Measurements from ENCODE around the gene UCK1.

UCK1 gene

DNA sequence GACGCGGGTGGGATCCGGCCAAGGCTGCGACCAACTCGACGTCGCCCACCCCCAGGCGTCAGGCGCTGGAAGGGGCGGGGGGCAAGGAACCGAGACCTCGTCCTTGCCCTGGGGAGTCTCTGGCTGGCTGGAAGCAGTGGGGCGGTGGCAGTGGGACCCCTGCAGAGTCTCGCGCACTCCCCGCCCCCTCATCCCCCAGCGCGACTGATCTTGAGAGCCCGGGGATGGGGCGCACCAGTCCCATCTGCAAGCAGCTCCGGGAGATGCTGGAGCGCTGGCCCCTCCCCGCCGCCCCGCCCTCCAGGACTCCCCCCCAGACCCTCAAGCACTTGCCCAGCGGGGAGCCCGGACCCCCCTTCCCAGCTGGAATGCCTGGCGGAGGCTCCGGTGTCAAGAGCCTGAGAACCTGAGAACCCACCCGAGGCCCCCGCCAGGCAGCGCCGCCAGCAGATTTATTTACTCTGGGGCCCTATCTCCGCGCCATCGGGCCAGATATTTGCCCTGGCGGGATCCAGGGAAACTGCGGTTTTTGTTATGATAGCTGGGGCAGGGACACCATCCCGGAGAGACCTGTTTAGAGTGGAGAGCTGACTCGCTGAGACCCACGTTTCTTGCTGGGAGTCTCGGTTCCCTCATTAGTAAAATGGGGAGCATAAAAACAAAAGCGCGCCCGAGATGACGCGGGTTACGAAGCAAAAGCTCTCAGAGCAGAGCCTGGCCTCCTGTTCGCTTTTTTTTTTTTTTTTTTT, 15.4 kb upstream of the UCK1 start:
- no peaks in the 10 kb centered on the region for H3K79me2 ChIP-seq (ENCODE audit: control insufficient read depth, low read length)
- no peak overlapping the region for H3K27ac ChIP-seq (ENCODE audit: low read depth, low read length)
- no peaks in the 10 kb centered on the region for H4K20me1 ChIP-seq (ENCODE audit: control insufficient read depth, insufficient read depth, low read depth, low read length)
- peaks cover 6% of the 10 kb centered on the region for H3K9me3 ChIP-seq (ENCODE audit: control insufficient read depth, insufficient read depth, low read length)
- no peak for TF ChIP-seq EZH2phosphoT487 (IDR thresholded peaks at IDR 0.05; ENCODE audit: borderline replicate concordance, low read length)
- TF ChIP-seq, protein P1, sequence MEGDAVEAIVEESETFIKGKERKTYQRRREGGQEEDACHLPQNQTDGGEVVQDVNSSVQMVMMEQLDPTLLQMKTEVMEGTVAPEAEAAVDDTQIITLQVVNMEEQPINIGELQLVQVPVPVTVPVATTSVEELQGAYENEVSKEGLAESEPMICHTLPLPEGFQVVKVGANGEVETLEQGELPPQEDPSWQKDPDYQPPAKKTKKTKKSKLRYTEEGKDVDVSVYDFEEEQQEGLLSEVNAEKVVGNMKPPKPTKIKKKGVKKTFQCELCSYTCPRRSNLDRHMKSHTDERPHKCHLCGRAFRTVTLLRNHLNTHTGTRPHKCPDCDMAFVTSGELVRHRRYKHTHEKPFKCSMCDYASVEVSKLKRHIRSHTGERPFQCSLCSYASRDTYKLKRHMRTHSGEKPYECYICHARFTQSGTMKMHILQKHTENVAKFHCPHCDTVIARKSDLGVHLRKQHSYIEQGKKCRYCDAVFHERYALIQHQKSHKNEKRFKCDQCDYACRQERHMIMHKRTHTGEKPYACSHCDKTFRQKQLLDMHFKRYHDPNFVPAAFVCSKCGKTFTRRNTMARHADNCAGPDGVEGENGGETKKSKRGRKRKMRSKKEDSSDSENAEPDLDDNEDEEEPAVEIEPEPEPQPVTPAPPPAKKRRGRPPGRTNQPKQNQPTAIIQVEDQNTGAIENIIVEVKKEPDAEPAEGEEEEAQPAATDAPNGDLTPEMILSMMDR (IDR thresholded peaks at IDR 0.05; ENCODE audit: low read depth, low read length, poor library complexity, severe bottlenecking): no peak
- H3K4me3 ChIP-seq (ENCODE audit: low read length): no peak overlapping the region
- H3K36me3 ChIP-seq (ENCODE audit: control insufficient read depth, low read length): no peaks in the 10 kb centered on the region
- no peaks in the 10 kb centered on the region for H3K4me1 ChIP-seq (ENCODE audit: control insufficient read depth, low read length)
- H3K27me3 ChIP-seq (ENCODE audit: control insufficient read depth, low read length): no peaks in the 10 kb centered on the region
- no peaks in the 10 kb centered on the region for H3F3A ChIP-seq (ENCODE audit: control insufficient read depth, insufficient read depth)
- no peaks in the 10 kb centered on the region for H3K9me2 ChIP-seq (replicated peaks; ENCODE audit: control insufficient read depth, low read length)
- H3K4me2 ChIP-seq (ENCODE audit: low read length): no peak overlapping the region

DNA sequence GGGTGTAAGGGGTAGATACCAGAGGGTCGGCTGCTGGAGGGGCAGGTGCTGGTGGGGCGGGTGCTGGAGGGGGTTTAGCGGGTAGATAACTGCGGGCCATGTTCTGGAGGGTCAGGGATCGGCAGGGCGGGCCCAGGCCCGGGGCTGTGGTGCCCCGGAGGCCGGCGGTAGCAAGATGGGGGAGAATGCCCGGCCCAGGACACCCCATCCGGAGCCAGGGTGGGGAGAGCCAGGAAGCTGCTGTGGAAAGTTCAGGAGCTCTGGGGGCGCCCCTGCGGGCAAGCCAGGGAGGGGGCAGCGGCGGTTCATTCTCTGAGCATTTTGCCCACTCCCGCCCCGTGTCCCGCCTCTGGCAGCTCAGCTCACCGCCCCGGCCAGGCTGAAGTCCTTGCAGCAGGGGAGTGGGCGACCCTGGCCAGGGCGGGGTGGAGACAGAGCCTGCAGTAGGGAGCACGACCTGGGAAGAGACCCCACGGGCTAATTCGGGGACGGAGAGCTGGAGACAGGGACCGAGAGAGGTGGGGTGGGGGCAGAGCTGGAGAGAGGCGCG, 14.8 kb upstream of the UCK1 start:
- no peak overlapping the region for H3K4me2 ChIP-seq (ENCODE audit: low read length)
- H3K27me3 ChIP-seq (ENCODE audit: control insufficient read depth, low read length): no peaks in the 10 kb centered on the region
- H4K20me1 ChIP-seq (ENCODE audit: control insufficient read depth, insufficient read depth, low read depth, low read length): no peaks in the 10 kb centered on the region
- no peaks in the 10 kb centered on the region for H3K9me2 ChIP-seq (replicated peaks; ENCODE audit: control insufficient read depth, low read length)
- no peaks in the 10 kb centered on the region for H3K79me2 ChIP-seq (ENCODE audit: control insufficient read depth, low read length)
- H3K9me3 ChIP-seq (ENCODE audit: control insufficient read depth, insufficient read depth, low read length): peaks cover 6% of the 10 kb centered on the region
- H3K4me3 ChIP-seq (ENCODE audit: low read length): no peak overlapping the region
- H3K36me3 ChIP-seq (ENCODE audit: control insufficient read depth, low read length): no peaks in the 10 kb centered on the region
- no peak for TF ChIP-seq EZH2phosphoT487 (IDR thresholded peaks at IDR 0.05; ENCODE audit: borderline replicate concordance, low read length)
- TF ChIP-seq, protein P1 (IDR thresholded peaks at IDR 0.05; ENCODE audit: low read depth, low read length, poor library complexity, severe bottlenecking): no peak
- H3F3A ChIP-seq (ENCODE audit: control insufficient read depth, insufficient read depth): no peaks in the 10 kb centered on the region
- no peaks in the 10 kb centered on the region for H3K4me1 ChIP-seq (ENCODE audit: control insufficient read depth, low read length)
- no peak overlapping the region for H3K27ac ChIP-seq (ENCODE audit: low read depth, low read length)

DNA sequence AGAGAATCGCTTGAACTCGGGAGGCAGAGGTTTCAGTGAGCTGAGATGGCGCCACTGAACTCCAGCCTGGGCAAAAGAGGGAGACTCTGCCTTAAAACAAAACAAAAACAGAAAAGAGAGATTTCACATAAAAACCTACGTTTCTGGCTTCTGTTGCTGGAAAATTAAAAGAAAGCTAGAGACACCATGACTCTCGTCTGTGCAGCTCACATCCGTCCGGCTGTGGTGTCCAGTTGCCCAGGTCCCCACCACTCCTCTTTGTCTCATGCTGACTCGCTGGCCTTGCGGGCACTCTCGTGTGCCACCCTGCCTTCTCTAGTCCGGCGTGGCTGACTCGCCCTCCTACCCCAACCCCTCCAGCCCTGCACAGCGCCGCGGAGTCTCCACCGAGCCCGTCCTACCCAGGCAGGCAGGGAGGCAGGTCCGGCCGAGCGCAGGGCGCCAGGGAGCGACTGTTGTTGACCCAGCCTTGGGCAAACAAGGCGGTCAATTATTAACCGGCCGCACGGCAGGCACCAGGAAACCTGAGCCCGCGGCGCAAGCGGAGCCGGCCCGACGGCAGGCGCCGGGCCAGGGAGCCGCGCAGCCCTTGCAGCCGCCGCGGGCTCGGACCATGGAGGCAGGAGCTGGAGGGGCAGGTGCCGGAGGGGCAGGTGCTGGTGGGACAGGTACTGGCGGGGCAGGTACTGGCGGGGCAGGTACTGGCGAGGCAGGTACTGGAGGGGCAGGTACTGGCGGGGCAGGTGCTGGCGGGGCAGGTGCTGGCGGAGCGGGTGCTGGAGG, 14.1 kb upstream of the UCK1 start, which contains the start of gene PRRT1B:
Gene PRRT1B (plus strand): TSS at position 521 of the 783 bp plus-strand sequence. CDS start 93 bp downstream, at position 614.
- Histone ChIP-seq H3K36me3 (ENCODE audit: control insufficient read depth, low read length) (no peaks in the 10 kb centered on the region), H3K27me3 (ENCODE audit: control insufficient read depth, low read length) (no peaks in the 10 kb centered on the region), H3K4me3 (ENCODE audit: low read length) (no peak within 1 kb of the TSS), H3K4me2 (ENCODE audit: low read length) (no peak within 1 kb of the TSS), H3K27ac (ENCODE audit: low read depth, low read length) (no peak within 1 kb of the TSS), H4K20me1 (ENCODE audit: control insufficient read depth, insufficient read depth, low read depth, low read length) (no peaks in the 10 kb centered on the region), H3K4me1 (ENCODE audit: control insufficient read depth, low read length) (no peaks in the 10 kb centered on the region), H3K79me2 (ENCODE audit: control insufficient read depth, low read length) (no peaks in the 10 kb centered on the region), H3K9me2 (replicated peaks; ENCODE audit: control insufficient read depth, low read length) (no peaks in the 10 kb centered on the region), H3F3A (ENCODE audit: control insufficient read depth, insufficient read depth) (no peaks in the 10 kb centered on the region), H3K9me3 (ENCODE audit: control insufficient read depth, insufficient read depth, low read length) (peaks cover 6% of the 10 kb centered on the region)
- TF ChIP-seq EZH2phosphoT487 (IDR thresholded peaks at IDR 0.05; ENCODE audit: borderline replicate concordance, low read length): no peak
- TF ChIP-seq, protein P1 (IDR thresholded peaks at IDR 0.05; ENCODE audit: low read depth, low read length, poor library complexity, severe bottlenecking): no peak

Measured in DOHH2 (cell line).